ENCODE measurements around the gene USP36.
"Not testable (repeated sequence)": the region's sequence is repeated elsewhere in the genome, so short reads cannot be mapped to it uniquely, and the experiment has no call there.

Gene USP36

DNA sequence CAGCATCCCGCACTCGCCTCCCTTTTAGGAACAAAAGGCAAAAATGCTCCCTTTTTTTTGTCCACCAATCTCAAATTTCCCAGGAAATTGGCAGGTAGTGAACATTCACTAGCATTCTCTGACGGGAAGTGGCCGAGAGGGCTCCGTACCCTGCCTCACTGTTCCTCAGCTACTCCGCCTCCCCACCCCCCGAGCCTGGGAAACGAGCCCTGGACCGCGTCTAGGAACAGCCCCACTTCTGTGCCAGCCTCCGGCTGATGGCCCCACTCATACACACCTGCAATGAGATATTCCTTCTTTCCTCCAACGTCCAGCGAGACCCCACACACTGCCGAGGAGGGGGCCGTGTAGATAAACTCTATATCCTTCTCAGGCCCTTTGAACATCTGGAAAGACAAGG, 30.0 kb upstream of the USP36 start:
- no peak for DNase-seq

DNA sequence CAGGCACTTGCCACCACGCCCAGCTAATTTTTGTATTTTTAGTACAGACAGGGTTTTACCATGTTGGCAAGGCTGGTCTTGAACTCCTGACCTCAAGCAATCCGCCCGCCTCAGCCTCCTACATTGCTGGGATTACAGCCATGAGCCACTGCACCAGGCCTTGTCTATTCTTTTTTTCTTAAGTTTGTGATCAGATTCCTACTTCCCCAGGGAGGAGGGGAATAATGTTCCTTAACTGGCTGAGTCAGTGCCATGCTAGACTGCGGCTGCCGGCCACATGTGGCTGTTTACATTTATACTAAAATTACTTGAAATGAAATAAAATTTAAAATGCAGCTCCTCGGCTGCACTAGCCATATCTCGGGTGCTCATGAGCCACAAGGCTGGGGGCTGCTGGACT, 27.8 kb upstream of the USP36 start:
- no peak for DNase-seq

DNA sequence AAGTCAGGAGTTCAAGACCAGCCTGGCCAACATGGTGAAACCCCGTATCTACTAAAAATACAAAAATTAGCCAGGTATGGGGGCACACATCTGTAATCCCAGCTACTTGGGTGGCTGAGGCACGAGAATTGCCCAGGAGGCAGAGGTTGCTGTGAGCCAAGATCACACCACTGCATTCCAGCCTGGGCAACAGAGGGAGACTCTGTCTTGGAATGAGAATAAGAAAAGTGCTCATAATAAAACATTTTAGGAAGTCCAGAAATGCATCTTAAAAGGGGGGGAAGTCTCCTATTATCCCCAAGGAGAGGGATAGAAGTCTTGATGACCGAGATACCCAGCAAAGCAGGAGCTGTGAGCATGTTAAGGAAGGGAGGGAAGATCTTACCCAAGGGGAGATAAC, 26.4 kb upstream of the USP36 start:
- DNase-seq = not testable (repeated sequence)

DNA sequence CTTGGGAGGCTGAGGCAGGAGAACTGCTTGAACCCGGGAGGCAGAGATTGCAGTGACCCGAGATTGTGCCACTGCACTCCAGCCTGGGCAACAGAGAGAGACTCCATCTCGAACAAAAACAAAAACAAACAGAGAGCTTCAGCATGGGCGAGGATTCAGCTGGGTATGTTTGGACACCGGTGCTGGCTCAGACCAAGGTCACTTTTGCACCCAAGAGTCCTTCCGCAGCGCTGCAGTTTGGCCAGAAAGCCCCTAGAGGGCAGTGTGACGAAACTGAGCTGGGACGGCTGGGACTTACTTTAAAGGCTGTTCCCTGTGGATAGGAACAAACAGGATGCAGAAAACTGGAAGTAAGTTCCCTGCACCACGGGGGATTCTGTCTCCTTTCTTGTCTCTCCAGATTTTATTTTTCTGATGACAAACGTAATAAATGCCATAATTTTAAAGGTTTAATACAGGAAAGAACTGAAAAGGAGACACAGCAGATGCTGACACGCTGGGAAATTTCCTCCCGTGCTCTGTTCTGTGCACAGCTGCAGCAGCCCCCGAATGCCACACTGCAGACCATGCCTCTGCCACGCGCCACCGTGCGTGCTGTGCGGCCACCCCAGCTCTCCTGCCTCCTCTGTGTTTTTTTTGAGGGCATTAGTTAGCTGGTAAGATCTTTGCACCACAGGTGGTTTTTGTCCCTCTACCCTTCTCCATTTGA, 25.2 kb upstream of the USP36 start:
- no peak for DNase-seq

DNA sequence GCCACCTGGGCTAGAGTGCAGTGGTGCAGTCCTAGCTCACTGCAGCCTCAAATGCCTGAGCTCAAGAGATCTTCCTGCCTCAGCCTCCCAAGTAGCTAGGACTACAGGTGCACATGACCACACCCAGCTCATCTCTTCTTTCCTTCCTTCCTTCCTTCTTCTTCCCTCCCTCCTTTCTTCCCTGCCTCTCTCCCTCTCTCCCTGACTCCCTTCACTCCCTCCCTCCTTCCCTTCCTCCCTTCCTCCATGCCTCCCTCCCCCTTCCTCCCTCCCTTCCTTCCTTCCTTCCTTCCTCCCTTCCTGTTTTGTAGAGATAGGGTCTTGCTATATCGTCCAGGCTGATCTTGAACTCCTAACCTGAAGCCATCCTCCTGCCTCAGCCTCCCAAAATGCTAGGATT, 23.5 kb upstream of the USP36 start:
- no peak for DNase-seq

DNA sequence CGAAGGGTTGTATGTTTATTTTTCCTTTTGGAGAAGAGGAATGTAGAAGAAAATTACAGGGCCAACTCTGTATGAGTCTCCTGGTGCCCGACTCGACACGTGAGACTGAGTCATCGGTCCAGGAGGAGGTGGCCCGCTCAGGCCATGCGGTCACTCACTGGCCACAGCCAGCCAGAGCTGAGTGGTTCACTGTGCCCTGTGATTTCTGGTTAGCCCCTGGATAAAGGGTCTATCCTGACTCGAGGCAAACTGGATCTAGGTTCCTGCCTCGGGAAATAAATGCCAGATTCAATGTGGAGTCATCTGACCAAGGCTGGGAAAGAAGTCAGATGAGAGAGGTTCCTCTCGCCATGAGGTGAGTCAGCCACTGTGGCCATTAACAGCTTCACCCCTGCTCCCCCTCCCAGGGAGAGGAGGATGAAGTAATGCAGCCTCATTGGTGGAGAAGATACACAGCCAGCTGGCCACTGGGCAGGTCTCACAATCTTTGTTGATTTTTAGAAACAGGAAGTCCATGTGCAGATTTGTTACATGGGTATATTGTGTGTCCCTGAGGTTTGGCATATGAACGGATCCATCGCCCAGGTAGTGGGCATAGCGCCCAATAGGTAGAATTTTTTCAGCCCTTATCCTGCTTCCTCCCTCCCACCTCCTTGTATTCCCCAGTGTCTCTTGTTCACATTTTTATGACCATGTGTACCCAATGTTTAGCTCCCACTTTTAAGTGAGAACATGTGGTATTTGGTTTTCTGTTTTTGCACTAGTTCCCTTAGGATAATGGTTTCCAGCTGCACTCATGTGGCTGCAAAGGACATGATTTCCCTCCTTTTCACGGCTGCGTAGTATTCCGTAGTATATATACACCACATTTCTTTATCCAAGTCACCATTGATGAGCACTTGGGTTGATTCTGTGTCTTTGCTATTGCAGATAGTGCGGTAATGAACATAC, 21.7 kb upstream of the USP36 start:
- no peak for DNase-seq

DNA sequence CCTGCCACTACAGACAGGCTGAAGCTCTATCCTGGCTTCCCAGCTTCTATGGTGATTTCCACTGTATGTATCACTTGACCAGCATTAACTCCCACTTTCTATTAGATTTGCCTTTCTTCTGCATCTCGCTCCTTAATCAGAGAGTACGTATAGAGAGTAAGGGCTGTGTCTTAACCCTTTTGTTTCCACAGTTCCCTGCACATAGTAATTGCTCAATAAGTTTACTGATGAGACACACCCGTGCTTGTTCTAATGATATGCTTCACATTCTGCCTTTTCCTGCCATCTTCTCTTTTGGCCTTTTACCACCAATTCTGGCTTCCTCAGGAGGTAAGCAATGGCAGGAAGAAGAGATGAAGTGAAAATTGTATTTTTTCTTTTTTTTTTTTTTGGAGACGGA, 20.6 kb upstream of the USP36 start:
- no peak for DNase-seq

DNA sequence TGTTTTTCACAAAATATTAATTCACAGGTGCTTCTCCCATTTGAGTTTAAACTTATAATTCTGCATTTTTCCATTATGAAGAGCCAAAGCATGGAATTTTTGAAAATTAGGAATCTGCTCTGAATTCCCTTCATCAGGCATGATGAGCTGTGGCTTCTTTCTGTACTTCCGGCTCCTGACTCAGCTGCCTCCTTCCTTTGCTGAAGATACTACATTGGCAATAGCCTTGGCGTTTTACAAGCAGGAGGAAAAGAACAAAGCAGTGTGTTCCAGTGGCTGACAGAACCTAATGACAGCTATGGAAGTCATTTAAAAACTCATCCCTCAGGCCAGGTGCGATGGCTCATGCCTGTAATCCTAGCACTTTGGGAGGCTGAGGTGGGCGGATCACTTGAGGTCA, 18.4 kb upstream of the USP36 start:
- DNase-seq = no peak

DNA sequence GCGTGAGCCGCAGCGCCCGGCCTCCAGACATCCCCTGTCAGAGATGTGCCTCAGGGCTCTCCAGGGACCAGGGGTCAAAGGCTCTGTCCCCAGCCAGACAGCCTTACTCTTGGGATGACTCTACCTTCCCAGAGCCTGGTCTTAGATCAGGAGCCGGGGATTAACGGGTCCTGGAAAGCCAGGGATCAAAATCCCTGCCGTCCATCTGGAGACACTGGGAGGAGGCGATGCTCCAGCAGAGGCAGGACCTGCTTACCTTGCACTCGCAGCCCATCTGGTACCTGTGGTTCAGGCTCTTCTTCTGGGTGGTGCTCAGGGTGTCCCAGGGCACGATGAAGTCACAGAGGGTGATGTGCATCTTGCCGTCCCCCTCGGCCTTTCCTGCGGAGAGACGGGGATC, 16.7 kb upstream of the USP36 start:
- no peak for DNase-seq

DNA sequence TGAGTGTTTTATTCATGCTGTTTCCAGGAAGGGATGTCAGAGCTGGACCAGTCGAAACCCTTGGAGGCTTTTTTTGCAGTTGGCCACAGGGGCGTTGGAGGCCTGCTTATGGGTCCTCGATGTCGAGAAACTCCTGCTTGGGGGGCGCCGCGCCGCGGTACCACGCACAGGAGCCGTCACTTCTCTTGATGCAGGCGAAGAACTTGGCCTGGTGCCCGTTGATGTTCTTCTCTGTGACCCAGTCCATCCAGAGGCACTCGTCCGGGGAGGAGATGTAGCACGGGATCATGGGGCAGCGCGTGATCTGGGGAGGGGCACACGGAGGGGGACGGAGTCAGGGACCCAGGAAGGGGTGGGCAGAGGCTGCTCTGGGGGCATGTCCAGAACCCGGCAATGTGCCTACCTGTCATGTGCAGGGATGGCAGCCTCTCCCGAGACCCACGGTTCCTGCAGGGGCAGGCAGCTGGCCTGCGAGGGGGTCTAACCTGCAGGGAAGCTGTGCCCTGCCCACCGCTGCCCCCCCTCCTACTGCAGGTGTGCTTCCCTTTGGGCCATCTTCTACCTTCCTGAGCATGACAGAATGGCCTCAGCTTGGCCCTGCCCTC, 15.0 kb upstream of the USP36 start:
- DNase-seq = no peak

DNA sequence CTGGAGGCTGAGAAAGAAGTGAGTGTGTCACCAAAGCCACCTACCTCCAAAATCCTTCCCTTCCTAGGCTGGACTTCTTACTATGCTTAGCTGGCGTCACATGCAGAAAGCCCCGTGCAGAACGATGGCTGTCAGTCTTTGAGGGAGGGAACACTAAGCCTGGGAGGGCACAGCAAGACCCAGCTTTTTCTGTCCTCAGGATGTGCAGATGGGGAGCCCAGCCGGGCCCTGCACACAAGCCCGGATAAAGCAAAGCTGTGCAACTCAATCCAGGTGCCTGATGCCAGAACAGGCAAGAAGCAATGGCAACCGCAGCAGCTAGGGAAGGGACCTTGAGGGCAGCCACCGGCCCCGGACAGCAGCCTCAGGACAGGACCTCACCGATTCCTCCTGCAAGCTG, 13.9 kb upstream of the USP36 start:
- DNase-seq = no peak

DNA sequence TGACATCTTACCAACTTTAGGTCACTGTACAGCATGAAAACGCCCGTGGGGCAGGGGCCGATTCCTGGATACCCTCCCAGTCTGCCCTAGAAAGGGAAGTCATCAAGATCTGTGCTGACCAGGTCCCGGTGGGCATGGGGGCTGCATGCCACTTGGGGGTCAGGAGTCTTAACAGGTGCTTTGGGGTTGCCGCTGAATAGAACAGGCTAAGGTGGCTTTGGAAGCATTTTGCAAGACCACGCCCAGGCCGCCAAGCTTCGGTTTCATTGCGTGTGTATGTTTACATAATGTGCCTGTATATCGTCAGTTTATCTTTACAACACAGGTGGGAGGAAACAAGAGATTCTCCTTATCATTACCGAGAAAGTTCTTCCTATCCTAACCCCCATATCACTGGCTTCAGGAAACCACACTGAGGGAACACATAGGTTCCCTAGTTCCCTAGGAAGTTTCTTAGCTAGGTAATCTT, 13.3 kb upstream of the USP36 start:
- no peak for DNase-seq

DNA sequence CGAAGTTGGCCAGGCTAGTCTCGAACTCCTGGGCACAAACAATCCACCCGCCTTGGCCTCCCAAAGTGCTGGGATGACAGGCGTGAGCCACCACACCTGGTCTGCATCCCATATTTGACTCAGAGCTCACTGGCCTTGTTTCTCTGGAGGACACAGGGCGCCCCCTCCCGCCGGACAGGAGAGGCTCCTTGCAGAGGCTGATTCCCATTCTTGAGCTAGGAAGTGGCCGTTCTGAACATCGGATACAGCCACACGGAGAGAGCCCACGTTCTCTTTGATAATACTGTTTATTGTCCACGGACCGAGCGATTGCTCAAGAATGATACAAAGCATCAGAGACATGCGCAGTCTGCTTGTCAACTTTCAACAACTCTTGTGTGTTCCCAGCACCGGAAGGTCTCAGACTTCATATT, 12.1 kb upstream of the USP36 start:
- DNase-seq = no peak

DNA sequence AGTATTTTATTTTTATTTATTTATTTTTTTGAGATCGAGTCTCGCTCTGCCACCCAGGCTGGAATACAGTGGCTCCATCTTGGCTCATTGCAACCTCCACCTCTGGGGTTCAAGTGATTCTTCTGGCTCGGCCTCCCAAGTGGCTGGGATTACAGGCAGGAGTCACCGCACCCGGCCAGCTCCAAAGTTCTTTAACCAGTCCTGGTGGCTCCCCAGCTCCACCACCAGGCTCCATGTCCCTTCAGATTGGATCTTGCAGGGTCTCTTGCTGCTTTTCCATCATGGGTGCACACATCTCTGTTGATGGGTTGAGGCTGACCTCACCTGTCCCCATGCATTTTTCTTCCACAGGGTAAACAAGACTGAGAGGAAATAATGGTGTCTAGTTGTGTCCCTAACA, 8.4 kb upstream of the USP36 start:
- no peak for DNase-seq

DNA sequence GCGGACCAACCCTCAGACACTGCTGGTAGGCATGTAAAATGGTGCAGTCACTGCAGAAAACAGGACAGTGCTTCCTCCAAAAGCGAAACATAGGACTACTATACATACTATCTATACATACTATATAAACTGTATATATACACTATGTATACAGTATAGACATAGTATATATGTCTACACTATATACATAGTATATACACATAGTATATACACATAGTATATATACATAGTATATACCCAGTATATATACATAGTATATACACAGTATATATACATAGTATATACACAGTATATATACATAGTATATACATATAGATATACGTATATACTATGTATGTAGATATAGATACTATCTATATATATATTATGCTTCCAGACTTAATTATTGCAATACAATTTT, 6.4 kb upstream of the USP36 start:
- no peak for DNase-seq

DNA sequence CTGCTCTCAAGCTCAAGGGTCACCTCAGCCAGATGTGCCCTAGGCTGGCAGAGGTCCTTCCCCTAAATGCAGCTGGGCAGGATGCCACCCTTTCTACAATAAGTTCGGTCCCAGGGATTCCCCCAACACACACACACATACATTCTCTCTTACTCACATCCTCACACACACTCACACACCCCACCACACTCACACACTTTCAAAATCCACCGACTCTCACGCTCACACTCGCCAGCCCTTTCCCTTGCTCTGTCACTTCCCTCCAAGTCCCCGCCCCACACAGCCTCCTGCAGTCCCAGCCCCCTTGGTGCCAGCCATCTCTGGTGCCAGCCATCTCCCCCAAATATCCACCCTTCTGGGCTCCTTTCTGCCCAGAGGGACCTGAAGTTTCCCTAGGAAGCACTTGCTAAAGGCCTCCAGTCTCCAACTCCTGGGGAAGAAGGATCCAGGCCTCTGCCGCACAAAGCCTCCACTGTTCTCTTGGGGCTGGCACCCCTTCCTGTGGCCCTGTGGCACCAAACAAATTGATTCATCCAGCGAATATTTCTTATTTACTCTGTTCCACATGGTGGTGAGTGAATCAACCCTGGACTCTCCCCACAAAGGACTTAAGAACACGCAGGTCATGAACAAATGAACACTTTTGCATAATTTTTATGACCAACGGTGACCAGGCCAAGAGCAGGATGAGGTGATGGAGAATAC, 3.8 kb upstream of the USP36 start:
- DNase-seq = no peak

DNA sequence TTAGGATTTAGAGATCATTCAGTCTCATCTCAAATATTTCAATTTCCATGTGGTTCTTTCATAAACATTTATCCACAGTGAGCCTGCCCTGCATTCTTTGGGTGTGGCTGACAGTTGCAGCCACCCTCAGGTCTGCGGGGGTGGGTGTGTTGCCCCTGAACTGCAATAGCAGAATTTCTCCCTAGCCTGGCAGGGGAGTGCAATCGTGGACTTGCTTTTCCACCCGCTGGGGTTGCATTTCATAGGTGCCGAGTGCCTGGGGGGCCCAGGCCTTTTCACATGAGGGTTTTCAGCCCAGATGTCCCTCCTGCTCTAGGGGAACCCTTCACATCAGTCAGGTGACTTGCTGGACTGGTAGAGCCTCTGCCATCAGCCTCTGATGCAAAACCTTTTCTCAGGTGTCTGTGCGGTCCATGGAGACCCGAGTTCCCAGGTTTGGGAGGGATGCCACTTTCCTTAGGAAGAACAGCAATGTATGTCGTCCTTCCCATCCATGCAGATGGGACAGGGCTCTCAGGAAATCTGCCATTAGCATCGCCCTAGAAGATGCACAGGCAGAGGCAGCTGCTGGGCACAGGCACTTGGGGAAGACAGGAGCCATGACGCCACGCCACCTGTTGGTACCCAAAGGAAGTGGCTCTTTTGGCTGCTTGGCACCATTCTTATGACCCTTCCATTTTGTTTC, 2.4 kb upstream of the USP36 start:
- peak; percentile 62 for DNase-seq

DNA sequence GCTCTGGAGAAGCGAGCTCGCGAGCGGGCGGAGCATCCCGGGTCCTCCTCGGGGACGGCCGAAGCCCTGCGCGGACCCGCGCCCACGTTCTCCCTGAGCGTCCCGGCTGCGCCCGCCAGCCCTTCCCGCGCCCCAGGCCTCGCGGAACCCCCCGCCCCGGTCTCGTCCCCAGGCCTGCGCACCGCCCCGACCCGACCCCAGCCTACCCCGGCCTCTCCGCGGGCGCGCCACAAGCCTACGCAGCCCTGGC, 159 bp downstream of the USP36 start:
- DNase-seq = no peak

DNA sequence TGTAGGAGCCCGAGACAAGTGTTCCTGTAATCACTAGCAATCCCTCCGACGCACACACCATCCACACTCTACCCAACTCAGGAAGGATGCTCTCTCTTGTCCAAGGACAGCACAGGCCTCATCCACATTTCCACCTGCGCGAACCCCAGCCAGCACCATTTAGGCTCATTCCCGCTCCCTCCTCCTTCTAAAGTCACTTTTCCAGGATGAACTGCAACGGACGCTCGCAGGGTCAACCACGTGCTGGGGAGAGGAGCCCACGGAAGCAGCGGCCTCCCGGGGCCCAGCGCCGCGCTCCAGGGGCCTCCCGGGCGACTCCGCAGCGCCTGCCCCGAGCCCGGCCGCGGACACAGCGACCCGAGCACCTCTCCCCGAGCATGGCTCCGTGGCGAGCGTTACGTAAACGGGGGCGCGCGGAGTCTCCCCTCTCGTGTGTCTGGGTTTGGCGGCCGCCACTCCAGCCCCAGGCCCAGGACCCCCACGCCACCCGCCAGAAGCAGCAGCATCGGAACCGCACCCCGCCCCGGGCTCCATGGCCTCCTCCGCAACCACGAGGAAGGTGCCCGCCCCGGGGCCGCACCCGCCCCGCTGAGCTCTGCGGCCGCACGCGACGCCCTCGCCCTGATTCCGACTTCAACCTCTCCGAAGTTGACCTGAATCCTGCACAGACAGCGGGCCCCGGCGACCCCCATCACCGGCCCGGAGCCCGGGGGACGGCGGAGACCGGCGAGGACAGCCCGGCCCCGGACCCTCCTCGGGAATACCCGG, 668 bp downstream of the USP36 start:
- DNase-seq = no peak

DNA sequence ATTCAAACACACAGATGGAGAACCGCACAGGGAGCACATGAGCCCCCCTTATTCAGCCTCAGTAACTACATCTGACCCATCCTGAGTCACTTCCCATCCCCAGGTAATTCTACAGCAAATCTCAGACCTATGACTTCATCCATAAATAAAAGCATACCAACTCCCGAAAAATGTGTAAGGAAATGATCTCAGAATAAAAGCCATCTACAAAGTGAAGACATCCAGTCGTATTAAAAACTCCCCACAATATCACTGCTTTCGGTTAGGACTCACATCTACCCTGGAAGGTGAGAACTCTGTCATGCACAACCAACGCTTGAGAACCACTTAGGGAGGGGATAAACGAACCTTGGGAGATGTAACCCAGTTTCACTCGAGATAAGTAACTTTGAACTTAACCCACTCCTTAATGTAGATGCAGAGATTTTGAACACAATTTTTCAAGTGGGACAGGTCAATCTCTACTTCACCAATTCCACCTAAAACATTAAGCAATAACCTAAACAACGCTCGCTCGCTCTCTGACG, 1.3 kb downstream of the USP36 start:
- no peak for DNase-seq

DNA sequence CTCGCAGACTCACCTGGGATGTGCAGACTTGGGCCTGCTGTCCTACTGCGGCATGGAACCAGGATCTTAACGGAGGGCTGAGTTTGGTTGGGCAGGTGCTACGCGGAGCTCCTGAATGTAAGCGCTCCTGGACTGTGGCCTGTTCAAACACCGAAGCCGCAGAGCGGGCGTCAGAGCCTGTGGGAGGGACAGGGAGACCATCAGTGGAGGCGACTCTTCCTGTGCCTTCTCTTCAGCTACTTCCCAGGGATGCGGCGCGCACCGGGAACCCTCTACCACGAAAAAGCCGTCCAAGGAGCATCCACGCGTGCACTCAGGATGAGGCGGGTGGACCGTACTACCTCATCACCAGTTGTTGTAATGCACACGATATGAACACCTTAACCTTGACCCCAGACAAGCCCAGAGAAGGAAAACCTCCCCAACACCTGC, 2.0 kb downstream of the USP36 start:
- DNase-seq = no peak

All from DMS 273 treated with DMSO at 0.1 percent for 48 hours (cell line).